Breast epithelium (tissue), 3 donors: ENCODE results near the gene ANKRD44.

Experiments
- POLR2A ChIP-seq: fragments of 450-650 bp; IDR thresholded peaks from one replicate; pipeline ENCODE4 v1.6.1; 2016; ENCODE audit warnings: antibody characterized with exemption, mild to moderate bottlenecking, moderate library complexity
- TF ChIP-seq, protein P1 (sequence below), 3 donors: fragments of 450-650 bp; IDR thresholded peaks; one replicate each; pipeline ENCODE4 v1.5.1; 2016 to 2017; ENCODE audit warnings: antibody characterized with exemption in 3 of 3, mild to moderate bottlenecking in 3 of 3, moderate library complexity in 3 of 3

DNA sequence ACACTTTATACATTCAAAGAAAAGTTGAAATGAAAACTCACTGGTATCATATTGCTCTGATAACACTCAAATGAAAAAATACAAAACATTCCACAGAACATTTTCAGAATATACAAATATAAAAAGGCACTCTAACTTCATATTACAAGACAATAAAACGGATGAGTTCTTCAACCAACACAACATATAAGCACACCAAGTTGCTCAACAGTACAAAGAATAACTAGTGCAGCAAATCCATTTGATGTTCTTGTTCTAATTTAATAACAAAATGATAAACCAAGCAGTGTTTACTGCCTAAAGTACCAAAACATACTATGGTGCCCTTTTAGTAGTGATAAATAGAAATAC lies 323.3 kb downstream of the ANKRD44 start:
- TF ChIP-seq, protein P1, sequence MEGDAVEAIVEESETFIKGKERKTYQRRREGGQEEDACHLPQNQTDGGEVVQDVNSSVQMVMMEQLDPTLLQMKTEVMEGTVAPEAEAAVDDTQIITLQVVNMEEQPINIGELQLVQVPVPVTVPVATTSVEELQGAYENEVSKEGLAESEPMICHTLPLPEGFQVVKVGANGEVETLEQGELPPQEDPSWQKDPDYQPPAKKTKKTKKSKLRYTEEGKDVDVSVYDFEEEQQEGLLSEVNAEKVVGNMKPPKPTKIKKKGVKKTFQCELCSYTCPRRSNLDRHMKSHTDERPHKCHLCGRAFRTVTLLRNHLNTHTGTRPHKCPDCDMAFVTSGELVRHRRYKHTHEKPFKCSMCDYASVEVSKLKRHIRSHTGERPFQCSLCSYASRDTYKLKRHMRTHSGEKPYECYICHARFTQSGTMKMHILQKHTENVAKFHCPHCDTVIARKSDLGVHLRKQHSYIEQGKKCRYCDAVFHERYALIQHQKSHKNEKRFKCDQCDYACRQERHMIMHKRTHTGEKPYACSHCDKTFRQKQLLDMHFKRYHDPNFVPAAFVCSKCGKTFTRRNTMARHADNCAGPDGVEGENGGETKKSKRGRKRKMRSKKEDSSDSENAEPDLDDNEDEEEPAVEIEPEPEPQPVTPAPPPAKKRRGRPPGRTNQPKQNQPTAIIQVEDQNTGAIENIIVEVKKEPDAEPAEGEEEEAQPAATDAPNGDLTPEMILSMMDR (IDR thresholded peaks at IDR 0.05) = no peak
- no peak for TF ChIP-seq POLR2A
